Measurements from ENCODE around the gene PRSS2. TPM values are rescaled to one million over a fixed set of nuclear protein-coding genes. Genes with fewer than 3 reads are reported as not detected.

PRSS2 gene
- total RNA-seq, 1 donor from 2014 or later: not detected

DNA sequence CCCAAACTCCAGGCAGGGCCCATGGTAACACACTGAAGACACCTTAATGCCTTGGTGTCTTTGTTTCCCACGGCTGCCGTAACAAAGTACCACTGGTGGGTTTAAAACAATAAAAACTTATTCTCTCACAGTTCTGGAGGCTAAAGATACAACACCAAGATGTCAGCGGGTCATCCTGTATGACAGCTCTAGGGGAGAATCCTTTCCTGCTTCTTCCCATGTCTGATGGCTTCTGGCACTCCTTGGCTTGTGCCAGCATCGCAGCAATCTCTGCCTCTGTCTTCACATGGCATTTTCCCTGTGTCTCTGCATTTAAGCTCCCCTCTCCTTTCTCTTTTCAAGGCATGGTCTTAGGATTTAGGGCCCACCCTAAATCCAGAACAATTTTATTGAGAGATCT, 33.1 kb downstream of the PRSS2 start:
- no peak overlapping the region for H3K27ac Mint-ChIP-seq
- H3K9me3 Mint-ChIP-seq: no peaks in the 10 kb centered on the region
- DNase-seq (ENCODE audit: low spot score in 2 of 2, unreplicated experiment in 2 of 2): no peak
- H3K4me3 Mint-ChIP-seq: no peak overlapping the region
- no peaks in the 10 kb centered on the region for H3K4me1 Mint-ChIP-seq
- peaks cover 58% of the 10 kb centered on the region for H3K27me3 Mint-ChIP-seq (ENCODE audit: low read depth)
- TF ChIP-seq, protein P1, sequence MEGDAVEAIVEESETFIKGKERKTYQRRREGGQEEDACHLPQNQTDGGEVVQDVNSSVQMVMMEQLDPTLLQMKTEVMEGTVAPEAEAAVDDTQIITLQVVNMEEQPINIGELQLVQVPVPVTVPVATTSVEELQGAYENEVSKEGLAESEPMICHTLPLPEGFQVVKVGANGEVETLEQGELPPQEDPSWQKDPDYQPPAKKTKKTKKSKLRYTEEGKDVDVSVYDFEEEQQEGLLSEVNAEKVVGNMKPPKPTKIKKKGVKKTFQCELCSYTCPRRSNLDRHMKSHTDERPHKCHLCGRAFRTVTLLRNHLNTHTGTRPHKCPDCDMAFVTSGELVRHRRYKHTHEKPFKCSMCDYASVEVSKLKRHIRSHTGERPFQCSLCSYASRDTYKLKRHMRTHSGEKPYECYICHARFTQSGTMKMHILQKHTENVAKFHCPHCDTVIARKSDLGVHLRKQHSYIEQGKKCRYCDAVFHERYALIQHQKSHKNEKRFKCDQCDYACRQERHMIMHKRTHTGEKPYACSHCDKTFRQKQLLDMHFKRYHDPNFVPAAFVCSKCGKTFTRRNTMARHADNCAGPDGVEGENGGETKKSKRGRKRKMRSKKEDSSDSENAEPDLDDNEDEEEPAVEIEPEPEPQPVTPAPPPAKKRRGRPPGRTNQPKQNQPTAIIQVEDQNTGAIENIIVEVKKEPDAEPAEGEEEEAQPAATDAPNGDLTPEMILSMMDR (IDR thresholded peaks at IDR 0.05; ENCODE audit: unreplicated experiment): no peak
- H3K36me3 Mint-ChIP-seq: no peaks in the 10 kb centered on the region

- no peak for DNase-seq (ENCODE audit: low spot score in 2 of 2, unreplicated experiment in 2 of 2)
- no peaks in the 10 kb centered on the region for H3K4me1 Mint-ChIP-seq
- no peaks in the 10 kb centered on the region for H3K36me3 Mint-ChIP-seq
- TF ChIP-seq, protein P1 (IDR thresholded peaks at IDR 0.05; ENCODE audit: unreplicated experiment): no peak
- H3K27ac Mint-ChIP-seq: no peak overlapping the region
- H3K9me3 Mint-ChIP-seq: no peaks in the 10 kb centered on the region
- H3K4me3 Mint-ChIP-seq: no peak overlapping the region
- peaks cover 53% of the 10 kb centered on the region for H3K27me3 Mint-ChIP-seq (ENCODE audit: low read depth)
These were observed 34.0 kb downstream of the PRSS2 start for GRCh38 chr7:142804728-142805207.

DNA sequence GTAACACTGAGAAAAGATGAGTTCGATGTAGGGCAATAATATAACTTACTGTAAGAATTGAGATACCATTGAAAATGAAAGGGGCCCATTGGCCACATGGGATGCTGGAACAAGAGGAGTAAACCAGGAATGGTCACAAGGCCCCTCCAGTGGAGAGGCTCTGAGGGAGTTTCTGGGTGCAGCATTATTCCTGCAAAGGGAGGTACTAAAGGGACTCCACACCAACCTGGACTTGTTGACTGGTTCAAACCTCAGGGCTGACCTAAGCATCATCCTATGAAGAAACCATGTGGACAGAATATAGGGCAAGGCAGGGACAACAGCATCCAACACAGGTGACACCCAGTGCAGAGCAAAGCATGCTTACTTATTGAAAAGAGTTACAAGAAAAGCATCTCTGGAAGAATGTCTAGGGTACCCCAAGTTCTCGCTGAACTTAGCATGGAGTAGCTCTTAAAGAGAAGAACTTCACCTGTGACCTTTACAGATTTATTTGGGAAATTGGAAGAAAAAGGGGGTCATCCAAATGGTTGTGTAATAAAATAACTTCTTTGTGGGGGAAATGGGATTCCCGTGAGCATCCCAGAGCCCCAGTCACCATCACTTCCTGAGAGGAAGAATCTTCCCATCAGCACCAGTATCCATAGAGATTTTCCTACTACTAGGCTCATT, 34.7 kb downstream of the PRSS2 start:
- no peak for DNase-seq (ENCODE audit: low spot score in 2 of 2, unreplicated experiment in 2 of 2)
- TF ChIP-seq, protein P1 (IDR thresholded peaks at IDR 0.05; ENCODE audit: unreplicated experiment): no peak
- no peaks in the 10 kb centered on the region for H3K9me3 Mint-ChIP-seq
- H3K36me3 Mint-ChIP-seq: no peaks in the 10 kb centered on the region
- H3K4me3 Mint-ChIP-seq: no peak overlapping the region
- peaks cover 46% of the 10 kb centered on the region for H3K27me3 Mint-ChIP-seq (ENCODE audit: low read depth)
- no peaks in the 10 kb centered on the region for H3K4me1 Mint-ChIP-seq
- no peak overlapping the region for H3K27ac Mint-ChIP-seq

DNA sequence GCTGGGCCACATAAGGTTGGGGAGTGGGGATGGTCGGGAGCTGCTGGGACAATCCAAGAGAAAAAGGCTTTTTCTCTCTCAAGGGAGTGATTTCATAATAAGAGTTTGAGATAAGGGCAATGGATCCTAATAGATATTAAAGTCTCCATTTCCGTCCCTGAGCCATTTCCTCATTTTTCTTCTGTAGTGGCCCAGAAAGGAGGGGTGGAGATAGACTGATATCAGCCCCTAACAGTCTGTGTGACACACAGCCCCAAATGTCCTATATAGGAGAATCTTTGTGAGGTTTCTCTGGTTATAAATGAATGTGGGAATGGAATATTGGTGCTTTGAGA, 35.2 kb downstream of the PRSS2 start:
- H3K27me3 Mint-ChIP-seq (ENCODE audit: low read depth): peaks cover 41% of the 10 kb centered on the region
- no peak overlapping the region for H3K27ac Mint-ChIP-seq
- no peak overlapping the region for H3K4me3 Mint-ChIP-seq
- TF ChIP-seq, protein P1 (IDR thresholded peaks at IDR 0.05; ENCODE audit: unreplicated experiment): no peak
- H3K9me3 Mint-ChIP-seq: no peaks in the 10 kb centered on the region
- no peak for DNase-seq (ENCODE audit: low spot score in 2 of 2, unreplicated experiment in 2 of 2)
- H3K4me1 Mint-ChIP-seq: no peaks in the 10 kb centered on the region
- H3K36me3 Mint-ChIP-seq: no peaks in the 10 kb centered on the region

- no peaks in the 10 kb centered on the region for H3K9me3 Mint-ChIP-seq
- H3K4me1 Mint-ChIP-seq: no peaks in the 10 kb centered on the region
- no peak overlapping the region for H3K27ac Mint-ChIP-seq
- TF ChIP-seq, protein P1 (IDR thresholded peaks at IDR 0.05; ENCODE audit: unreplicated experiment): no peak
- H3K4me3 Mint-ChIP-seq: no peak overlapping the region
- peaks cover 39% of the 10 kb centered on the region for H3K27me3 Mint-ChIP-seq (ENCODE audit: low read depth)
- no peaks in the 10 kb centered on the region for H3K36me3 Mint-ChIP-seq
- DNase-seq (ENCODE audit: low spot score in 2 of 2, unreplicated experiment in 2 of 2): no peak
These were observed 36.2 kb downstream of the PRSS2 start for GRCh38 chr7:142806957-142807356.

Measured in mesothelial cell of epicardium (in vitro differentiated cells).